A673 (cell line): ENCODE measurements around the gene RNF5. TPM values are rescaled to one million over a fixed set of nuclear protein-coding genes. Genes with fewer than 3 reads are reported as not detected.
"Not testable (repeated sequence)": the region's sequence is repeated elsewhere in the genome, so short reads cannot be mapped to it uniquely, and the experiment has no call there.

Experiments
- BruUV-seq: library from RNA; stranded (reverse); fragments of 400-500 nt; replicated peaks from 2 replicates; lab custom pipeline; 2021; lab: Mats Ljungman, UMichigan
- CTCF ChIA-PET: fragments of 300-600 bp; sonication (Branson Sonifier 250); formaldehyde crosslinking; loops from one replicate; lab custom pipeline; 2022; ENCODE audit warnings: antibody characterized with exemption; lab: Charles Lee
- POLR2A ChIA-PET: fragments of 300-600 bp; sonication (Branson Sonifier 250); formaldehyde crosslinking; loops from one replicate; lab custom pipeline; 2022; ENCODE audit warnings: antibody characterized with exemption; ENCODE audit not compliant: low non-redundant PET; lab: Charles Lee
- DNase-seq: peaks from one replicate; pipeline ENCODE4 v3.0.0-alpha.2; 2015; ENCODE audit warnings: low spot score
- H3K27ac ChIP-seq: fragments of 200-600 bp; sonication (generic); 2 replicates; pipeline ENCODE4 v1.5.1; 2016; ENCODE audit warnings: mixed run types, low read depth, mild to moderate bottlenecking, mixed read lengths, antibody characterized with exemption, low read length; ENCODE audit not compliant: poor library complexity, severe bottlenecking
- H3K27me3 ChIP-seq: fragments of 200-600 bp; sonication (generic); replicated peaks from 2 replicates; pipeline ENCODE4 v1.6.1; 2017; ENCODE audit warnings: mixed run types, low read depth, mild to moderate bottlenecking, mixed read lengths, antibody characterized with exemption, low read length; ENCODE audit not compliant: insufficient read depth, poor library complexity
- H3K36me3 ChIP-seq: fragments of 200-600 bp; sonication (generic); 2 replicates; pipeline ENCODE4 v1.6.1; 2016; ENCODE audit warnings: mixed run types, mild to moderate bottlenecking, mixed read lengths, antibody characterized with exemption, low read length; ENCODE audit not compliant: insufficient read depth, poor library complexity, severe bottlenecking
- H3K4me1 ChIP-seq: fragments of 200-600 bp; sonication (generic); 2 replicates; pipeline ENCODE4 v1.6.1; 2017; ENCODE audit warnings: mixed run types, mild to moderate bottlenecking, mixed read lengths, antibody characterized with exemption, low read length; ENCODE audit not compliant: insufficient read depth, poor library complexity, severe bottlenecking
- H3K4me3 ChIP-seq: fragments of 200-600 bp; sonication (generic); 2 replicates; pipeline ENCODE4 v1.5.1; 2016; ENCODE audit warnings: low read depth, mixed run types, mild to moderate bottlenecking, mixed read lengths, low read length; ENCODE audit not compliant: poor library complexity, severe bottlenecking
- H3K9me3 ChIP-seq: fragments of 200-600 bp; sonication (generic); 2 replicates; pipeline ENCODE4 v1.6.1; 2016; ENCODE audit warnings: mixed run types, low read depth, mild to moderate bottlenecking, mixed read lengths, antibody characterized with exemption, low read length; ENCODE audit not compliant: poor library complexity, severe bottlenecking
- EZH2 ChIP-seq: fragments of 200-600 bp; sonication (generic); IDR thresholded peaks from 2 replicates; pipeline ENCODE4 v1.6.1; 2017; ENCODE audit warnings: borderline replicate concordance, low read depth, mild to moderate bottlenecking, mixed read lengths, antibody characterized with exemption, low read length; ENCODE audit not compliant: poor library complexity, severe bottlenecking
- intact Hi-C: fragments of 100-400 bp; cut with micrococcal nuclease; formaldehyde crosslinking; loops from one replicate; pipeline ENCODE4 v1.10.0; 2022; ENCODE audit not compliant: unreplicated experiment
- total RNA-seq: library from RNA; stranded (reverse); gene quantifications from 2 replicates; pipeline ENCODE4 v1.2.3, GENCODE V29; 2021
- TF ChIP-seq, protein P1 (sequence below): fragments of 300-800, 200-600 bp; sonication (generic); conservative IDR thresholded peaks from 2 replicates; pipeline ENCODE4 v1.5.1; 2017; ENCODE audit warnings: low read depth, mild to moderate bottlenecking, antibody characterized with exemption, low read length, moderate library complexity, mixed read lengths

RNF5 gene
- total RNA-seq, 1 experiment from 2014 or later: 62.9 TPM

DNA sequence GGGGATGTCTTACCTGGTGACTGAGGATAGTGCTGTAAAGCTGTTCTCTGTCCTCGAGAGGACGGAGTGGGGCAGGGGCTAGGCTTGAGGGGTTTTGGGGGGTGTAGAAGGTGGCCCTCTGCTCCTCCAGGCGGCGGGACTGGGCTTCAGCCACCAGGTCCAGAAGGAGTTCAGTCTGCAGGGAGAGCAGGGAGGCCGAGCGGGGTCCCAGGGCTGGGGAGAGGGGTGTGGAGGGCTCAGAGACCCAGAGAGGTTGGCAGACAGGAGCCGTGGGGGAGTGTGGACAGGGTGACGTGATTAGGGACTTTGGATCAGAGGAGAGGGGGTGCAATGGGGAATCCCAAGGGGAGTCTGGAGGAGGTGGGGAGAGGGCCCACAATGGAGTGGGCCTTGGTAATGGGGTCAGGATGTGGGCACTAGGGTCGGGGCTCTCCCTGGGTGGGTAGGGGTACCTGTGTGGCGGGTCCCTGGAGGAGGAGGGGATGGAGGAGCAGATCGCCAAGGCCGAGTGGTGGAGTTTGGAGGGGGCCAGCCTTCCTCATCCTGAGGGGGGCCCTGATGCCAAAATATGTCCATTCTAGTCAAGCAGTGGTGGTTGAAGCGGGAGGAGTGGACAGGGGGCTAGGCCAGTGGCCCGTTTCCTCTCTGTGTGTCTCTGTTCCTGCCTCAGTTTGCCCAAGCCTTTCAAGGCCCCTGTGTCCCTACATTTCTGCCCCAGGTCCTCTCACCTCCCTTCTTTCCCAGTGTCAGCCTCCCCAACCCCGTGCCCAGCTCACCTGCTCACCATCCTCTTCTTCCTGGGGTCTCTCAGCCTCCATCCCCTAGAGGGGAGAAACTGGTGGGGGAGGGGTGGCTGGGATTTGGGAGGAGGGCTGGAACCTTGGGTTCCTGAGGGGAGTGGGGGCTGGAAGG, 13.7 kb downstream of the RNF5 start:
- intact Hi-C loops: no loop called here
- ChIA-PET POLR2A (no interaction called here), CTCF (no interaction called here)
- no peaks in the 10 kb centered on the region for H3K9me3 ChIP-seq
- H3K27me3 ChIP-seq: no peaks in the 10 kb centered on the region
- BruUV-seq: no TSS peak
- no peak for DNase-seq
- peak overlapping the region; percentile 94 for H3K27ac ChIP-seq
- TF ChIP-seq EZH2: no peak
- TF ChIP-seq, protein P1, sequence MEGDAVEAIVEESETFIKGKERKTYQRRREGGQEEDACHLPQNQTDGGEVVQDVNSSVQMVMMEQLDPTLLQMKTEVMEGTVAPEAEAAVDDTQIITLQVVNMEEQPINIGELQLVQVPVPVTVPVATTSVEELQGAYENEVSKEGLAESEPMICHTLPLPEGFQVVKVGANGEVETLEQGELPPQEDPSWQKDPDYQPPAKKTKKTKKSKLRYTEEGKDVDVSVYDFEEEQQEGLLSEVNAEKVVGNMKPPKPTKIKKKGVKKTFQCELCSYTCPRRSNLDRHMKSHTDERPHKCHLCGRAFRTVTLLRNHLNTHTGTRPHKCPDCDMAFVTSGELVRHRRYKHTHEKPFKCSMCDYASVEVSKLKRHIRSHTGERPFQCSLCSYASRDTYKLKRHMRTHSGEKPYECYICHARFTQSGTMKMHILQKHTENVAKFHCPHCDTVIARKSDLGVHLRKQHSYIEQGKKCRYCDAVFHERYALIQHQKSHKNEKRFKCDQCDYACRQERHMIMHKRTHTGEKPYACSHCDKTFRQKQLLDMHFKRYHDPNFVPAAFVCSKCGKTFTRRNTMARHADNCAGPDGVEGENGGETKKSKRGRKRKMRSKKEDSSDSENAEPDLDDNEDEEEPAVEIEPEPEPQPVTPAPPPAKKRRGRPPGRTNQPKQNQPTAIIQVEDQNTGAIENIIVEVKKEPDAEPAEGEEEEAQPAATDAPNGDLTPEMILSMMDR: no peak
- H3K36me3 ChIP-seq: peaks cover 11% of the 10 kb centered on the region
- no peak overlapping the region for H3K4me3 ChIP-seq
- peaks cover 38% of the 10 kb centered on the region for H3K4me1 ChIP-seq

DNA sequence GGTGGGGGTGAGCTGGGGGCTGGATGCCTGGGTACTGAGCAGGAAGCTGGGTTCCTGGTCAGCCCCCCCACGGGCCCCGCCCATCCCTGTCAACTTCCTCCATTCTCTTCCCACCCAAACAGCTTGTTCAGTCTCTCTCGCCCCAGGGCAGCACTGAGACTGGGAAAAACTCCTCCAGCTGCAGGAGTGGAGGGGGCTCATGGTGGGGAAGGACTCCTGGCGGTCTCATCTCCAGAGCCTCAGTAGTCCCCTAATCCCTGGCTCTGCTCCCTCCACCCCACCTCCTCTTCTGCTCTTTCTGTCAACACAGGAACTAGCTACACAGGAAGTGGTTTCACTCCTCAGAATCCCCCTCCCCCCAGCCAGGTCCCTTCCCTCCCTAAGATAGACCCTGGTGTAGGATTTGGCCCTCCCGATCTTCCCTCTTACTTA, 14.4 kb downstream of the RNF5 start, which contains the start of gene GPSM3:
Gene GPSM3 (minus strand): TSS at position 36 of the 432 bp plus-strand sequence. CDS start 130 bp downstream, outside the sequence.
- BruUV-seq: no TSS peak
- H3K27me3 ChIP-seq: no peaks in the 10 kb centered on the region
- no peak within 1 kb of the TSS for H3K4me3 ChIP-seq
- peaks cover 4% of the 10 kb centered on the region for H3K36me3 ChIP-seq
- peak within 1 kb of the TSS; percentile 94 for H3K27ac ChIP-seq
- peaks cover 44% of the 10 kb centered on the region for H3K4me1 ChIP-seq
- intact Hi-C loops: no loop called here
- TF ChIP-seq, protein P1: no peak
- no peak for TF ChIP-seq EZH2
- ChIA-PET POLR2A (no interaction called here), CTCF (no interaction called here)
- no peak for DNase-seq
- H3K9me3 ChIP-seq: no peaks in the 10 kb centered on the region

DNA sequence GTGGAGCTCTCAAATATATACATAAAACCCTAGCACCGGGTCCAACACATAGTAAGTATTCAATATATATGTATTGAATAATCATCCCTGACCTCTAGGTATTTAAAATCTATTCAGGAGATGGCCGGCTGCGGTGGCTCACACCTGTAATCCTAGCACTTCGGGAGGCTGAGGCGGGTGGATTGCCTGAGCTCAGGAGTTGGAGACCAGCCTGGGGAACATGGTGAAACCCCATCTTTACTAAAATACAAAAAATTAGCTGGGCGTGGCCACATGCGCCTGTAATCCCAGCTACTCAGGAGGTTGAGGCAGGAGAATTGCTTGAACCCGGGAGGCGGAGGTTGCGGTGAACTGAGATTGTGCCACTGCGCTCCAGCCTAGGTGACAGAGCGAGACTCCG, 14.9 kb downstream of the RNF5 start:
- H3K27me3 ChIP-seq, DNase-seq, H3K9me3 ChIP-seq, H3K4me3 ChIP-seq, POLR2A ChIA-PET, intact Hi-C loops, BruUV-seq, H3K36me3 ChIP-seq, CTCF ChIA-PET: not testable (repeated sequence)
- H3K4me1 ChIP-seq: peaks cover 44% of the 10 kb centered on the region
- H3K27ac ChIP-seq: peak overlapping the region; percentile 94
